PC-3 (cell line): ENCODE data around the gene DNMT3L.
"Not testable (repeated sequence)": the region's sequence is repeated elsewhere in the genome, so short reads cannot be mapped to it uniquely, and the experiment has no call there.

Experiments used
- CTCF ChIP-seq: fragments of 300-600 bp; sonication (generic); conservative IDR thresholded peaks from 2 replicates; pipeline ENCODE4 v1.5.1; 2017; ENCODE audit warnings: antibody characterized with exemption, low read depth, mild to moderate bottlenecking, low read length
- EZH2 ChIP-seq: fragments of 300-600 bp; sonication (generic); IDR thresholded peaks from one replicate; pipeline ENCODE4 v1.6.1; 2017; ENCODE audit warnings: antibody characterized with exemption, mild to moderate bottlenecking, low read length; ENCODE audit not compliant: unreplicated experiment

- not testable (repeated sequence) for TF ChIP-seq CTCF, EZH2
These were observed 21.6 kb upstream of the DNMT3L start for GRCh38 chr21:44283211-44283785.
